Right cardiac atrium (tissue), 5 donors: Measurements from ENCODE around the gene HSDL2. TPM values are rescaled to one million over a fixed set of nuclear protein-coding genes. Genes with fewer than 3 reads are reported as not detected.
"Not testable (repeated sequence)": the region's sequence is repeated elsewhere in the genome, so short reads cannot be mapped to it uniquely, and the experiment has no call there.

Source experiments
- ATAC-seq, 2 donors: fragments of 200-7000 bp; cut with Tn5 transposase; one replicate each; pipeline versions ENCODE4 v1.8.0 to v1.9.1; 2020; ENCODE audit warnings: moderate library complexity in 2 of 2, mild to moderate bottlenecking in 1 of 2
- DNase-seq, 3 donors: peaks; one replicate each; pipeline ENCODE4 v3.0.0-alpha.2; 2020
- H3K27ac ChIP-seq: one replicate; pipeline ENCODE4 v1.5.1; 2013; ENCODE audit warnings: mild to moderate bottlenecking, low read length, control low read depth, moderate library complexity
- H3K27me3 ChIP-seq: one replicate; pipeline ENCODE4 v1.6.1; 2013; ENCODE audit not compliant: control insufficient read depth, insufficient read depth
- H3K4me1 ChIP-seq: one replicate; pipeline ENCODE4 v1.6.1; 2013; ENCODE audit warnings: low read length; ENCODE audit not compliant: control insufficient read depth, insufficient read depth
- H3K4me3 ChIP-seq: one replicate; pipeline ENCODE4 v1.5.1; 2013; ENCODE audit warnings: low read length, control low read depth
- H3K9me3 ChIP-seq: one replicate; pipeline ENCODE4 v1.6.1; 2013; ENCODE audit warnings: low read length; ENCODE audit not compliant: control insufficient read depth
- WGBS: extraction: QIAGEN DNeasy Blood & Tissue Kit; methylation state at CpG from one replicate; pipeline ENCODE4 v1.1.7; 2013; 5-methylcytosine and 5-hydroxymethylcytosine counted together
- intact Hi-C, 4 donors: fragments of 100-400 bp; cut with DNase I; formaldehyde crosslinking; loops; one replicate each; pipeline versions ENCODE4 v1.11.0 to v1.14.0; 2022 to 2023
- polyA plus RNA-seq: library from polyadenylated mRNA; stranded (reverse); fragments of 200-250 nt; gene quantifications from one replicate; pipeline ENCODE4 v1.2.3, GENCODE V29; 2013
- total RNA-seq, 4 donors: library from RNA; stranded (reverse); fragmentation: NEBNext Ultra II Directional; extraction: Animal tissue kit (Norgen Biotek cat#: 25700); gene quantifications; one replicate each; pipeline ENCODE4 v1.2.1, GENCODE V29; 2021
- donor health status: healthy with polysubstance abuse.
- donor health status: DM: no; HTN: yes; CAD: no.
- donor health status: DM: no; HTN: no; CAD: no.
- donor health status: DM: no; HTN: yes; CAD: no; lungs with severe emphysema.
- donor health status: DM: yes; HTN: yes; CAD: no.

The HSDL2 gene
- total and polyA plus RNA-seq, 5 donors: 87.6 to 120 (median 104) TPM

GRCh38 chr9:112378328-112379176 lies 1.4 kb upstream of the HSDL2 start:
- peak; percentile 21 to 62 (median 59) for DNase-seq
- WGBS: 11% methylated on average over 27 of the region's 27 CpGs
- Histone ChIP-seq H3K4me1 (peaks cover 3% of the 10 kb centered on the region), H3K27me3 (no peaks in the 10 kb centered on the region), H3K9me3 (no peaks in the 10 kb centered on the region), H3K27ac (peak overlapping the region; percentile 89), H3K4me3 (peak overlapping the region; percentile 51)
- ATAC-seq: no peak
- intact Hi-C loops: no loop called here

GRCh38 chr9:112379177-112380101 lies 469 bp upstream of the HSDL2 start:
- ATAC-seq: peak; percentile 98
- intact Hi-C loops: no loop called here
- peak; percentile 100 for DNase-seq
- peak overlapping the region; percentile 95 for H3K27ac ChIP-seq
- H3K9me3 ChIP-seq: no peaks in the 10 kb centered on the region
- WGBS: under 1% methylated on average over 57 of the region's 57 CpGs
- no peaks in the 10 kb centered on the region for H3K27me3 ChIP-seq
- peak overlapping the region; percentile 72 for H3K4me3 ChIP-seq
- H3K4me1 ChIP-seq: peaks cover 3% of the 10 kb centered on the region

DNA sequence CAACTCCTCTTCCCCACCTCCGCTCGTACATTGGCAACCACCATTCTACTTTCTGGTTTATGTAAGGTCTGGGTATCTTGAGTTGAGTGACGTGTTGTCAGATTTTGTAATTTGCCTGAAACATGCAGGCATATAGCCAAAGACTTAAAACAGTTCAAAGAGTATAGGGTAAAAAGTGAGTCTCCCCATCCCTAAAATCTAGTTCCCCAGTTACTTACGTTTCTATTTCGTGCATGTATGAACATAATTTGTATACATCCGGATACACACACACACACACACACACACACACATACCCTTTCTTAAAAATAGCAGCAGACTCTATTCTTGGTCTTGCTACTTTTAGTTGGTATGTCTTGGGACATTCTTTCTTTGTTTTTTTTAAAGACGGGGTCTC lies 915 bp downstream of the HSDL2 start:
- Histone ChIP-seq H3K4me1 (peaks cover 3% of the 10 kb centered on the region), H3K27me3 (no peaks in the 10 kb centered on the region), H3K4me3 (peak overlapping the region; percentile 72), H3K9me3 (no peaks in the 10 kb centered on the region), H3K27ac (peak overlapping the region; percentile 72)
- DNase-seq: no peak
- intact Hi-C loops: no loop called here
- ATAC-seq: no peak
- 38% methylated on average over 7 of the region's 7 CpGs for WGBS

- intact Hi-C loops: no loop called here
- H3K9me3 ChIP-seq: no peaks in the 10 kb centered on the region
- no peaks in the 10 kb centered on the region for H3K4me1 ChIP-seq
- 98% methylated on average over 7 of the region's 7 CpGs for WGBS
- H3K27me3 ChIP-seq: no peaks in the 10 kb centered on the region
- H3K27ac ChIP-seq: no peak overlapping the region
- DNase-seq (no peak), ATAC-seq (no peak)
- H3K4me3 ChIP-seq: no peak overlapping the region
These were observed 2.2 kb downstream of the HSDL2 start for GRCh38 chr9:112382066-112382465.

DNA sequence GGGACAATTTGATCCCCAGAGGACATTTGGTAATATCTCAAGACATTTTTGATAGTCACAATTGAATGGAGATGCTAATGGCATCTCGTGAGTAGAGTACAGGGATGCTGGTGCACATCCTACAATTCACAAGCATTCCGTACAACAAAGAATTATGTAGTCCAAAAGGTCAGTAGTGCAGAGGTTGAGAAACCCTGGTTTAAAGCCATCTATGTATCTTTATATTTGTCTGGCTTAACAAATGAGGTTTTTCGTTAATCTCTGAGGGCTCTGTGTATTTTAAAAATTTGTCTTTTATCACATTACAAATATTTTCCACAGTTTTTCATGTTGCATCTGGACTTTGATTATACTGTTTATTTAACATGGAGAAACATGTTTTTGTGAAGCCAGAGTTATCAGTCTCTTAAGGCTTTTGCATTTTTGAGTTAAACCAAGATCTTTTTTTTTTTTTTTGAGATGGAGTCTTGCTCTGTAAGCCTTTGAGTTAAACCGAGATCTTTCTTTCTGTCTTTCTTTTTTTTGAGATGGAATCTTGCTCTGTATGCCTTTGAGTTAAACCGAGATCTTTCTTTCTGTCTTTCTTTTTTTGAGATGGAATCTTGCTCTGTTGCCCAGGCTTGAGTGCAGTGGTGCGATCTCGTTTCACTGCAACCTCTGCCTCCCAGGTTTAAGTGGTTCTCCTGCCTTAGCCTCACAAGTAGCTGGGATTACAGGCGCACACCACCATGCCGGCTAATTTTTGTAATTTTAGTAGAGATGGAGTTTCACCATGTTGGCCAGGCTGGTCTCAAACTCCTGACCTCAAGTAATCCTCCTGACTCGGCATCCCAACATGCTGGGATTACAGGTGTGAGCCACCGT lies 2.8 kb downstream of the HSDL2 start:
- Histone ChIP-seq H3K4me1 (no peaks in the 10 kb centered on the region), H3K27me3 (no peaks in the 10 kb centered on the region), H3K4me3 (no peak overlapping the region), H3K9me3 (no peaks in the 10 kb centered on the region), H3K27ac (no peak overlapping the region)
- WGBS: 70% methylated on average over 11 of the region's 11 CpGs
- ATAC-seq (no peak), DNase-seq (no peak)
- intact Hi-C loops: no loop called here

- no peak for ATAC-seq
- intact Hi-C loops: no loop called here
- Histone ChIP-seq H3K27ac (peak overlapping the region; percentile 37), H3K9me3 (no peaks in the 10 kb centered on the region), H3K27me3 (no peaks in the 10 kb centered on the region), H3K4me3 (no peak overlapping the region), H3K4me1 (no peaks in the 10 kb centered on the region)
- WGBS: 93% methylated on average over 1 of the region's 1 CpG
- DNase-seq: no peak
These were observed 4.3 kb downstream of the HSDL2 start for GRCh38 chr9:112384219-112384618.

DNA sequence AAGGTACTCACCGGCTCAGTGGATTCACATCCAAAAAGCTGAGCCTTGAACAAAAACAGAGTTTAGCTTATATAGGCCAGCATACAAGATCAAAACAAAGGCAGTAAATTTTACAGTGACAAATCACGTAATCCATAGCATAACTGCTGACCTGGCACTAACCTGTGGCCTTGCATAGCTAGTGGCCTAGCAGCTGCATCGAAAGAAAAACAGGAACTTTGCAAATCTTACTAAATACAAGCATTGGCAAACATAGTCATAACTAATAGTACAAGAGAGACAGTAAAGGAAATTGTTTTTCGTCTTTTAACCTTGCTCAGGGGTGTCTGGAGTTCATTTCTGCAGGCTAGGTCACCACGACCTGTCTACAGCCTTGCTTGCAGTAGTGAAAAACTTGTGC lies 4.8 kb downstream of the HSDL2 start:
- Histone ChIP-seq H3K27me3 (no peaks in the 10 kb centered on the region), H3K4me1 (no peaks in the 10 kb centered on the region), H3K9me3 (no peaks in the 10 kb centered on the region), H3K4me3 (no peak overlapping the region), H3K27ac (peak overlapping the region; percentile 37)
- intact Hi-C loops: no loop called here
- WGBS: 73% methylated on average over 5 of the region's 5 CpGs
- ATAC-seq: no peak
- no peak for DNase-seq

DNA sequence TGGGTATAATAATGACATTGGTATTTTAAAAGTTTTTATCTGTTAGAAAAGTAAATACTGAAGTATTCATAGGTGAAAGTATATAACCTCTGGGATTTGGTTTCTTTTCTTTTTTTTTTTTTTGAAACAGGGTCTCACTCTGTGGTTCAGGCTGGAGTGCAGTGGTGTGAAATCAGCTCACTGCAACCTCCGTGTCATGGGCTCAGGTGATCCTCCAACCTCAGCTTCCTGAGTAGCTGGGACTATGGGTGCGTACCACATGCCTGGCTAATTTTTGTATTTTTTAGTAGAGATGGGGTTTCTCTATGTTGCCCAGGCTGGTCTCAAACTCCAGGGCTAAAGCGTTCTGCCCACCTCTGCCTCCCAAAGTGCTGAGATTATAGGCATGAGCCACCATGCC lies 7.2 kb downstream of the HSDL2 start:
- no peaks in the 10 kb centered on the region for H3K27me3 ChIP-seq
- H3K4me1 ChIP-seq: no peaks in the 10 kb centered on the region
- WGBS: 92% methylated on average over 3 of the region's 3 CpGs
- intact Hi-C loops: no loop called here
- DNase-seq: no peak
- no peak overlapping the region for H3K4me3 ChIP-seq
- no peak for ATAC-seq
- H3K9me3 ChIP-seq: no peaks in the 10 kb centered on the region
- H3K27ac ChIP-seq: no peak overlapping the region

GRCh38 chr9:112389897-112390296 lies 10.0 kb downstream of the HSDL2 start:
- 97% methylated on average over 3 of the region's 3 CpGs for WGBS
- intact Hi-C loops, H3K27me3 ChIP-seq, H3K4me3 ChIP-seq, DNase-seq, H3K27ac ChIP-seq, ATAC-seq, H3K4me1 ChIP-seq, H3K9me3 ChIP-seq: not testable (repeated sequence)

- H3K4me1 ChIP-seq, H3K27me3 ChIP-seq, H3K27ac ChIP-seq, H3K4me3 ChIP-seq, DNase-seq, ATAC-seq, intact Hi-C loops, H3K9me3 ChIP-seq: not testable (repeated sequence)
- 84% methylated on average over 4 of the region's 4 CpGs for WGBS
These were observed 12.1 kb downstream of the HSDL2 start for GRCh38 chr9:112391936-112392560.
